Measurements from ENCODE around the gene KCNQ5. TPM values are rescaled to one million over a fixed set of nuclear protein-coding genes. Genes with fewer than 3 reads are reported as not detected.

Gene KCNQ5
- total and polyA plus RNA-seq, 10 of the 15 experiments (the other 5 are each of a cell fraction or from before 2014, with no cell fraction given) = 0.60 to 16.2 (median 3.2) TPM

DNA sequence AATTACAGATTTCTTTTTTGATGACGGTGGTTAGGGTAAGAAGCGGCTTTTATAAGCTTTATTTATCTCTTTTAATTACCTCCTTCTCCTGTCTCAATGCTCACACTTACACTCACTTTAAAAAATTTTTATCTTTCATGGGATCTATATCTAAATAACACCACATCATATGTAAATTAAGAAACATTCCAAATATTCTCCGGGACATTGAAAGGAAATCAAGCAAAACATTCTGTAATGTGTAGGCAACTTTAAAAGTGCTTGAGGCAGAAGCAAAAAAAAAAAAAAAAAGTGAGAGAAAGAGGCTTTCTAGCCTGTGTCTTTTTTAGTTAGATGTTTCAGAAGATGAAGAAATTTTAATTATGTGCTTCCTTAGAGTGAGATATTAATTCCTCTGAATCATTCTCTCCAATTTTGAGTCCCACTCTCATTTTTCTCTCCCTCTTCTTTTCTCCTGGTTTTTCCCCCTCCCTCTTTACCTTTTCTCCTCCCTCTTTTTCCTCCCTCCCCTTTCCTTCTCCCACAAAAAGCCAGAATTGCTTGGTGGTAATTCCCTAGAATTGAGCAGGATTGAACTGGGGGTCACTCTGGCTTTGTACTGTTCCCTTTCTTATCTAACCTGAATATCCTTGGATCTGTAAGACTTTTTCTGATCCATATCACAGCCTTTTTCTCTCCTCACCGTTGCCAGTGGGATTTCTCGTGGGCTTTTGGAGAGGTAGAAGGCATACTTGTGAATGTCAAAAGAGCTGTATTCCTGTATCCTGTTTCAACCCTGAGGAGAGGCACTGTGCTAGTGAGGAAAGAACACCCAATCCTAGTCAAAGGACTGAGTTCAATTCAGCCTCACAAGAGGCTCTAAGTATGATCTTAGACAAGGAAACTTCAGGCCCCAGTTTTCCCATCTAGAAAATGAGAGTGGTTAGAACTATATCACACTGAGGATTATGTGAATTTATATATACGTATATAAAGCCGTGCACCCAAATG lies 30.4 kb downstream of the KCNQ5 start:
- RAD21 ChIA-PET (ENCODE audit: unreplicated experiment) = interaction anchor here (0.7 to 5.3 kb wide), 5 partner anchors 30 to 37 kb away, joined by 3 to 48 read pairs (median 4); no protein-coding TSS in a partner anchor
- WGBS (ENCODE audit: insufficient coverage, insufficient replicate concordance, low lambda C conversion rate, missing lambda C conversion rate) = 87% methylated on average over 7 of the region's 7 CpGs
- H3K27ac ChIP-seq (ENCODE audit: control insufficient read depth, insufficient read depth) = peak overlapping the region; percentile 21; the same call in 1 of the 2 replicates
- H3K4me3 ChIP-seq = no peak overlapping the region
- DNase-seq (ENCODE audit: low read depth, low spot score) (no peak), ATAC-seq (no peak), FAIRE-seq (no peak)
- no TSS peak for BruUV-seq (replicated peaks)
- TF ChIP-seq MYB (IDR thresholded peaks at IDR 0.05; ENCODE audit: borderline replicate concordance, low read depth, low read length) = no peak
- TF ChIP-seq CHD1 (IDR thresholded peaks at IDR 0.05; ENCODE audit: low read depth, low read length) = no peak
- TF ChIP-seq ASH2L (IDR thresholded peaks at IDR 0.05; ENCODE audit: borderline replicate concordance, low read depth) = no peak
- TF ChIP-seq GABPA (IDR thresholded peaks at IDR 0.05; ENCODE audit: low read depth) = no peak
- TF ChIP-seq, protein P1, sequence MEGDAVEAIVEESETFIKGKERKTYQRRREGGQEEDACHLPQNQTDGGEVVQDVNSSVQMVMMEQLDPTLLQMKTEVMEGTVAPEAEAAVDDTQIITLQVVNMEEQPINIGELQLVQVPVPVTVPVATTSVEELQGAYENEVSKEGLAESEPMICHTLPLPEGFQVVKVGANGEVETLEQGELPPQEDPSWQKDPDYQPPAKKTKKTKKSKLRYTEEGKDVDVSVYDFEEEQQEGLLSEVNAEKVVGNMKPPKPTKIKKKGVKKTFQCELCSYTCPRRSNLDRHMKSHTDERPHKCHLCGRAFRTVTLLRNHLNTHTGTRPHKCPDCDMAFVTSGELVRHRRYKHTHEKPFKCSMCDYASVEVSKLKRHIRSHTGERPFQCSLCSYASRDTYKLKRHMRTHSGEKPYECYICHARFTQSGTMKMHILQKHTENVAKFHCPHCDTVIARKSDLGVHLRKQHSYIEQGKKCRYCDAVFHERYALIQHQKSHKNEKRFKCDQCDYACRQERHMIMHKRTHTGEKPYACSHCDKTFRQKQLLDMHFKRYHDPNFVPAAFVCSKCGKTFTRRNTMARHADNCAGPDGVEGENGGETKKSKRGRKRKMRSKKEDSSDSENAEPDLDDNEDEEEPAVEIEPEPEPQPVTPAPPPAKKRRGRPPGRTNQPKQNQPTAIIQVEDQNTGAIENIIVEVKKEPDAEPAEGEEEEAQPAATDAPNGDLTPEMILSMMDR (IDR thresholded peaks at IDR 0.05 in 2 of 3, conservative IDR thresholded peaks at IDR 0.05 in 1 of 3; ENCODE audit: control insufficient read depth in 2 of 3, extremely low read depth in 1 of 3, insufficient read depth in 1 of 3, low read depth in 3 of 3, low read length in 3 of 3) = no peak
- TF ChIP-seq STAT1 (conservative IDR thresholded peaks at IDR 0.05) = no peak
- no peak for TF ChIP-seq NBN (IDR thresholded peaks at IDR 0.05)
- no peak overlapping the region for H2AFZ ChIP-seq (ENCODE audit: control insufficient read depth, low read depth, low read length)
- in situ Hi-C loops (cut with MboI) (no loop called here), intact Hi-C loops (cut with micrococcal nuclease; ENCODE audit: unreplicated experiment) (no loop called here)
- no peaks in the 10 kb centered on the region for H3K9me3 ChIP-seq (replicated peaks; ENCODE audit: control insufficient read depth, insufficient read depth, low read length)
- H3K36me3 ChIP-seq (ENCODE audit: control insufficient read depth in 2 of 2, insufficient read depth in 2 of 2, low read length in 1 of 2) = no peaks in the 10 kb centered on the region; a peak in 1 of 4 replicates
- POLR2A ChIA-PET = interaction anchor here (1.6 kb wide), 1 partner anchor 31 kb away, joined by 7 read pairs; no protein-coding TSS in a partner anchor
- no peak overlapping the region for H3K4me2 ChIP-seq (ENCODE audit: control insufficient read depth, insufficient read depth)
- H3K4me1 ChIP-seq (ENCODE audit: control insufficient read depth, insufficient read depth, low read length) = peaks cover 28% of the 10 kb centered on the region
- SMC1A ChIA-PET (ENCODE audit: uncharacterized antibody, unreplicated experiment) = interaction anchor here (0.8 to 6.6 kb wide), 7 partner anchors 10 to 37 kb away, joined by 3 to 109 read pairs (median 15); no protein-coding TSS in a partner anchor
- no peaks in the 10 kb centered on the region for H4K20me1 ChIP-seq (ENCODE audit: control insufficient read depth, insufficient read depth)
- H3K9ac ChIP-seq (ENCODE audit: control insufficient read depth, insufficient read depth, low read length) = no peak overlapping the region
- peaks cover 33% of the 10 kb centered on the region for H3K79me2 ChIP-seq (ENCODE audit: control insufficient read depth, insufficient read depth, low read length)
- CTCF ChIA-PET = interaction anchor here (1.4 to 2.9 kb wide), 2 partner anchors 10 to 37 kb away, joined by 4 to 9 read pairs; no protein-coding TSS in a partner anchor
- H3K27me3 ChIP-seq (replicated peaks in 1 of 2; ENCODE audit: control insufficient read depth in 2 of 2, insufficient read depth in 2 of 2, low read length in 1 of 2) = no peaks in the 10 kb centered on the region

All from GM12878 (cell line).